RWPE1 (cell line): ENCODE data around the gene PPP6R2.

Experiments
- CTCF ChIA-PET: fragments of 350-600 bp; sonication (Branson Sonifier 250); formaldehyde crosslinking; extraction: SDS; loops from one replicate; lab custom pipeline; 2021; lab: Yijun Ruan, JAX
- POLR2A ChIA-PET: fragments of 400-600 bp; formaldehyde crosslinking; extraction: SDS; loops from one replicate; lab custom pipeline; 2020; ENCODE audit warnings: antibody characterized with exemption; ENCODE audit not compliant: low non-redundant PET; lab: Yijun Ruan, JAX
- DNase-seq: peaks from one replicate; pipeline ENCODE4 v3.0.0; 2012; ENCODE audit warnings: low spot score
- H3K27ac ChIP-seq: fragments of 450-650 bp; 2 replicates; pipeline ENCODE4 v1.5.1; 2017
- CTCF ChIP-seq: fragments of 450-650 bp; conservative IDR thresholded peaks from 2 replicates; pipeline ENCODE4 v1.5.1; 2017; ENCODE audit warnings: low read depth, mild to moderate bottlenecking

PPP6R2 gene

GRCh38 chr22:50415426-50415825, 72.3 kb downstream of the PPP6R2 start:
- no peak for TF ChIP-seq CTCF
- H3K27ac ChIP-seq: no peak overlapping the region
- ChIA-PET POLR2A (no interaction called here), CTCF (no interaction called here)
- no peak for DNase-seq

DNA sequence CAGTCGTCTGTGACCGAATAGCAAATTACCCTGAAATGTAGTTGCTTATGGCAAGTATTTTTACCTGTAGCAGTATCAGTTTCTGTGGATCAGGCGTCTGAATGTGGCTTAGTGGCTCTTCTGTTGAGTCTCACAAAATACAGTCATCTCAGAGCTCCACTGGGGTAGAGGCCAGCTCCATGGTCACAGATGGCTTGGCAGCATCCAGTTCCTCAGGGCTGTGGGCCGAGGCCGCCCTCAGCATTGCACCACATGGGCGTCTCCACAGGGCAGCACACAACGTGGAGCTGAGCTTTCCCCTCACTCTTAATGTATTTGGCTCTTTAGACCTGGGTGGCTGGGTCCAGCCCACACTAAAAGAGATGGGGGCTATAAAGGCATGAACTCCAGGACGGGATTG, 73.9 kb downstream of the PPP6R2 start:
- TF ChIP-seq CTCF: no peak
- POLR2A ChIA-PET: no interaction called here
- no peak for DNase-seq
- CTCF ChIA-PET: no interaction called here
- H3K27ac ChIP-seq: 0 out of 2 replicates have a peak overlapping the region, but pooled peaks have one; percentile 4

DNA sequence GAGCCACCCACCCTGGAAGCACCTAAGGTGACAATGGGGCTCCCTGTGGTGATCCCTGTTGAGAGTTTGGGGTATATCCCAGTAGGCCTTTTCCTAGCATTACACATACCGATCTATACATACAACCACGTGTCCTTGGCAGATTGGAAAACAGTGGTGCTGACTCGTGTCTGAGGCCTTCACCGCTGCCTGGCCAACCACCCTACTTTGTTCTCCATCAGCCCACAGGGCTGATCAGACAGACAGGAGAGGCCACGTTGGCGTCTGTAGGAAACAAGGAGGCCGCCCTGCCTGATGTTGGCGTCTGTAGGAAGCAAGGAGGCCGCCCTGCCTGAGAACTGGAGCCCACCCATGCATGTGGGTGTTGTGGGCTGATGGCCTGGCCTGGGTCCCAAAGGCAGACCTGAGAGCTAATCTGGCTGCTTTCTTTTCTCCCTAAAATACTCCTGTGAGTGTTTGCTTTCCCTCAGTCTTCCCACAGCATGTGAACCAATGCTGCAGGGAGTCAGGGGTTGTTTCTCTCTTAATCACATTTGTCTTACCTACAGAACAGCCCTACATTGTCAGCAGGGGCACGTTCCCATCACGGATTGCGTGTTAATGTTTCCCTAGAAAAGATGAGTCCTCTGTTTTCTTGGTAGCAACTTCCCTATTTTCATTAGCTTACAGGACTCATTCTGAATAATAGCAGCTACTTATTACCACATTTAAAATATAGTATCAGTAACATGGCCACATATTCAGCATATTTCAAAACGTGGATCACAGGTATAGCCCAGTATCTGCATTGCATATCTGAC, 74.5 kb downstream of the PPP6R2 start:
- TF ChIP-seq CTCF: no peak
- H3K27ac ChIP-seq: 0 out of 2 replicates have a peak overlapping the region, but pooled peaks have one; percentile 4
- no peak for DNase-seq
- ChIA-PET CTCF (interaction anchor here (0.7 kb wide), 1 partner anchor 291 kb away, joined by 3 read pairs; no protein-coding TSS in a partner anchor), POLR2A (no interaction called here)

GRCh38 chr22:50418624-50419023, 75.5 kb downstream of the PPP6R2 start:
- ChIA-PET CTCF (no interaction called here), POLR2A (no interaction called here)
- H3K27ac ChIP-seq: no peak overlapping the region
- TF ChIP-seq CTCF: no peak
- DNase-seq: no peak

GRCh38 chr22:50419116-50419515, 76.0 kb downstream of the PPP6R2 start:
- no peak overlapping the region for H3K27ac ChIP-seq
- no peak for TF ChIP-seq CTCF
- DNase-seq: no peak
- CTCF ChIA-PET: no interaction called here
- POLR2A ChIA-PET: no interaction called here

DNA sequence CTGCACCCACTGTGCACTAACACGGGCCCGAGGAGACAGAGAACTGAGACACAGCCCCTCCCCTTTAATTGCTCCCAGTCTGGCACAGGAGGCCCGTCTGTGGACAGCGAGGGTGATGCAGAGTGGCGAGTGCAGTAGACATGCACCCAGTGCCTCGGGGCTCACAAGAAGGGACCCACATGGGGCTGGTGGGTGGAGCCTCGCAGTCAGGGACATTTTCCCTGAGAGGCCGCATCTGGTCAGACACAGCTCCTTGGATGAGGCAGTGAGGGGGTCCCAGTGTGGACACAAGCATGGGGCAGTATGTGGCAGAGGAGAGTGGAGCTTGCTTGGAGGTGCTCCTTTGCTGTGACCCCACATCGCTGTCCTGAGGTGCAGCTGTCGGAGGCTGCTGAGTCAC, 76.9 kb downstream of the PPP6R2 start:
- ChIA-PET POLR2A (no interaction called here), CTCF (no interaction called here)
- H3K27ac ChIP-seq: peak overlapping the region; percentile 9; the same call in 1 of the 2 replicates
- no peak for DNase-seq
- no peak for TF ChIP-seq CTCF
